SKM-1 treated with dmso at 0.1 percent for 144 hours (cell line): ENCODE data around the gene DPEP2.

Experiments
- DNase-seq: peaks from one replicate; lab custom pipeline; 2025; ENCODE audit not compliant: unreplicated experiment; lab: John Stamatoyannopoulos, UW

The DPEP2 gene

GRCh38 chr16:67959536-67960329, 39.6 kb downstream of the DPEP2 start:
- DNase-seq = no peak

GRCh38 chr16:67957622-67958021, 41.7 kb downstream of the DPEP2 start:
- DNase-seq = no peak

- DNase-seq = no peak
These were observed 44.7 kb downstream of the DPEP2 start for GRCh38 chr16:67954421-67955196.

GRCh38 chr16:67953641-67954375, 45.5 kb downstream of the DPEP2 start:
- DNase-seq = no peak

GRCh38 chr16:67951485-67951884, 47.8 kb downstream of the DPEP2 start:
- DNase-seq = no peak

GRCh38 chr16:67950335-67950843, 48.9 kb downstream of the DPEP2 start:
- DNase-seq = no peak

- no peak for DNase-seq
These were observed 49.6 kb downstream of the DPEP2 start for GRCh38 chr16:67949645-67950044.

GRCh38 chr16:67948015-67948414, 51.3 kb downstream of the DPEP2 start:
- no peak for DNase-seq

- DNase-seq = no peak
These were observed 52.2 kb downstream of the DPEP2 start for GRCh38 chr16:67946966-67947558.

- no peak for DNase-seq
These were observed 53.1 kb downstream of the DPEP2 start for GRCh38 chr16:67946128-67946569.

GRCh38 chr16:67945392-67945933, 53.8 kb downstream of the DPEP2 start:
- DNase-seq = no peak

- no peak for DNase-seq
These were observed 54.4 kb downstream of the DPEP2 start for GRCh38 chr16:67944690-67945391.

GRCh38 chr16:67943619-67944504, 55.4 kb downstream of the DPEP2 start, which contains the start of gene LCAT:
Gene LCAT (minus strand): TSS chr16:67944120. CDS start chr16:67944101, 19 bp downstream.
- no peak for DNase-seq

GRCh38 chr16:67943256-67943618, 56.0 kb downstream of the DPEP2 start:
- no peak for DNase-seq

- DNase-seq = no peak
These were observed 56.6 kb downstream of the DPEP2 start for GRCh38 chr16:67942510-67943255.

GRCh38 chr16:67942200-67942509, 57.1 kb downstream of the DPEP2 start:
- peak; percentile 41 for DNase-seq

GRCh38 chr16:67941469-67942199, 57.6 kb downstream of the DPEP2 start:
- DNase-seq = no peak
